GM12874 (cell line): Measurements from ENCODE around the gene BACE1-AS.

Experiments
- CTCF ChIP-seq: IDR thresholded peaks from 2 replicates; pipeline ENCODE4 v1.5.1; 2011; ENCODE audit warnings: low read depth, mild to moderate bottlenecking, control low read depth, low read length, moderate library complexity; ENCODE audit not compliant: insufficient read depth

BACE1-AS gene

GRCh38 chr11:117315285-117316196 lies 24.4 kb downstream of the BACE1-AS start:
- TF ChIP-seq CTCF: no peak

GRCh38 chr11:117316197-117316961 lies 25.2 kb downstream of the BACE1-AS start, which contains the start of gene BACE1:
Gene BACE1 (minus strand): TSS chr11:117316256. CDS start chr11:117315795, 461 bp downstream.
- TF ChIP-seq CTCF: no peak

- no peak for TF ChIP-seq CTCF
Observed at GRCh38 chr11:117318738-117319137, 27.6 kb downstream of the BACE1-AS start.

- TF ChIP-seq CTCF: no peak
Observed at GRCh38 chr11:117319214-117319840, 28.2 kb downstream of the BACE1-AS start.

- TF ChIP-seq CTCF: no peak
Observed at GRCh38 chr11:117327567-117328374, 36.6 kb downstream of the BACE1-AS start, which contains the start of gene CEP164. Gene CEP164 (plus strand): TSS chr11:117327854. CDS start chr11:117338587, 10,733 bp downstream.

GRCh38 chr11:117328375-117329010 lies 37.3 kb downstream of the BACE1-AS start:
- no peak for TF ChIP-seq CTCF
